Measurements from ENCODE around the gene TPCN1.

DNA sequence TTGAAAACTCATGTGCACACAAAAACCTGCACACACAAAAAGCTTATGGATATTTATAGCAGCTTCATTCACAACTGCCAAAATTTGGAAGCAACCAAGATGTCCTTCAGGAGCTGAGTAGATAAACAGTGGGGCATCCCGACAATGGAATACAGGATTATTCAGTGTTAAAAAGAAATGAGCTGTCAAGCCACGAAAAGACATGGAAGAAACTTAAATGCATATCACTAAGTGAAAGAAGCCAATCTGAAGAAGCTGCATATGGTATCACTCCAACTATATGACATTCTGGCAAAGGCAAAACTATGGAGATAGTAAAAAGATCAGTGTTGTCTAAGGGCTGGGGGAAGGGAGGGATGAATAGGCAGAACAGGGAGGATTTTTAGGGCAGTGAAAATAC, 5.2 kb upstream of the TPCN1 start:
- TF ChIP-seq ZXDB (tag by site-specific recombination; IDR thresholded peaks at IDR 0.05) (no peak), ZNF274 (IDR thresholded peaks at IDR 0.05; ENCODE audit: low read length) (no peak), ZNF274 (tag by site-specific recombination; IDR thresholded peaks at IDR 0.05; ENCODE audit: borderline replicate concordance) (no peak), REPIN1 (tag by site-specific recombination; IDR thresholded peaks at IDR 0.05; ENCODE audit: low read depth) (no peak), KLF1 (tag by site-specific recombination; IDR thresholded peaks at IDR 0.05) (no peak), ZFP69B (tag by site-specific recombination; IDR thresholded peaks at IDR 0.05) (no peak), ZNF239 (tag by site-specific recombination; IDR thresholded peaks at IDR 0.05) (no peak), ZNF530 (tag by site-specific recombination; IDR thresholded peaks at IDR 0.05; ENCODE audit: low read depth) (no peak), KLF9 (tag by site-specific recombination; IDR thresholded peaks at IDR 0.05; ENCODE audit: low read depth) (no peak), ZNF707 (tag by site-specific recombination; IDR thresholded peaks at IDR 0.05) (no peak), SALL2 (tag by site-specific recombination; IDR thresholded peaks at IDR 0.05; ENCODE audit: borderline replicate concordance) (no peak)
- TF ChIP-seq, protein P1, sequence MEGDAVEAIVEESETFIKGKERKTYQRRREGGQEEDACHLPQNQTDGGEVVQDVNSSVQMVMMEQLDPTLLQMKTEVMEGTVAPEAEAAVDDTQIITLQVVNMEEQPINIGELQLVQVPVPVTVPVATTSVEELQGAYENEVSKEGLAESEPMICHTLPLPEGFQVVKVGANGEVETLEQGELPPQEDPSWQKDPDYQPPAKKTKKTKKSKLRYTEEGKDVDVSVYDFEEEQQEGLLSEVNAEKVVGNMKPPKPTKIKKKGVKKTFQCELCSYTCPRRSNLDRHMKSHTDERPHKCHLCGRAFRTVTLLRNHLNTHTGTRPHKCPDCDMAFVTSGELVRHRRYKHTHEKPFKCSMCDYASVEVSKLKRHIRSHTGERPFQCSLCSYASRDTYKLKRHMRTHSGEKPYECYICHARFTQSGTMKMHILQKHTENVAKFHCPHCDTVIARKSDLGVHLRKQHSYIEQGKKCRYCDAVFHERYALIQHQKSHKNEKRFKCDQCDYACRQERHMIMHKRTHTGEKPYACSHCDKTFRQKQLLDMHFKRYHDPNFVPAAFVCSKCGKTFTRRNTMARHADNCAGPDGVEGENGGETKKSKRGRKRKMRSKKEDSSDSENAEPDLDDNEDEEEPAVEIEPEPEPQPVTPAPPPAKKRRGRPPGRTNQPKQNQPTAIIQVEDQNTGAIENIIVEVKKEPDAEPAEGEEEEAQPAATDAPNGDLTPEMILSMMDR (tag by site-specific recombination; IDR thresholded peaks at IDR 0.05) = no peak

All from HEK293 (cell line).